Prostate gland (tissue), 2 donors: ENCODE data around the gene CELF1.

Experiments used
- POLR2A ChIP-seq: fragments of 450-650 bp; IDR thresholded peaks from one replicate; pipeline ENCODE4 v1.6.1; 2016; ENCODE audit warnings: antibody characterized with exemption, mild to moderate bottlenecking
- POLR2AphosphoS5 ChIP-seq: sonication (generic); formaldehyde crosslinking; IDR thresholded peaks from one replicate; pipeline ENCODE4 v1.6.1; 2017; ENCODE audit warnings: antibody characterized with exemption
- TF ChIP-seq, protein P1 (sequence below), 4 experiments: fragments of 200-600 bp in 2 of 4; fragments of 450-650 bp in 2 of 4; sonication (generic) in 2 of 4; IDR thresholded peaks; 1 replicate in 3 of 4; 2 replicates in 1 of 4; pipeline ENCODE4 v1.5.1; 2016 to 2019; ENCODE audit warnings: antibody characterized with exemption in 4 of 4, mild to moderate bottlenecking in 2 of 4, moderate library complexity in 2 of 4

GRCh38 chr11:47566149-47566698 lies 13.3 kb upstream of the CELF1 start:
- TF ChIP-seq, protein P1, sequence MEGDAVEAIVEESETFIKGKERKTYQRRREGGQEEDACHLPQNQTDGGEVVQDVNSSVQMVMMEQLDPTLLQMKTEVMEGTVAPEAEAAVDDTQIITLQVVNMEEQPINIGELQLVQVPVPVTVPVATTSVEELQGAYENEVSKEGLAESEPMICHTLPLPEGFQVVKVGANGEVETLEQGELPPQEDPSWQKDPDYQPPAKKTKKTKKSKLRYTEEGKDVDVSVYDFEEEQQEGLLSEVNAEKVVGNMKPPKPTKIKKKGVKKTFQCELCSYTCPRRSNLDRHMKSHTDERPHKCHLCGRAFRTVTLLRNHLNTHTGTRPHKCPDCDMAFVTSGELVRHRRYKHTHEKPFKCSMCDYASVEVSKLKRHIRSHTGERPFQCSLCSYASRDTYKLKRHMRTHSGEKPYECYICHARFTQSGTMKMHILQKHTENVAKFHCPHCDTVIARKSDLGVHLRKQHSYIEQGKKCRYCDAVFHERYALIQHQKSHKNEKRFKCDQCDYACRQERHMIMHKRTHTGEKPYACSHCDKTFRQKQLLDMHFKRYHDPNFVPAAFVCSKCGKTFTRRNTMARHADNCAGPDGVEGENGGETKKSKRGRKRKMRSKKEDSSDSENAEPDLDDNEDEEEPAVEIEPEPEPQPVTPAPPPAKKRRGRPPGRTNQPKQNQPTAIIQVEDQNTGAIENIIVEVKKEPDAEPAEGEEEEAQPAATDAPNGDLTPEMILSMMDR (IDR thresholded peaks at IDR 0.05), result no peak
- no peak for TF ChIP-seq POLR2A
- TF ChIP-seq POLR2AphosphoS5, result no peak
